H1 (cell line): ENCODE measurements around the gene IRX4. TPM values are rescaled to one million over a fixed set of nuclear protein-coding genes. Genes with fewer than 3 reads are reported as not detected.

Source experiments
- CTCF ChIA-PET: fragments of 300-600 bp; sonication (Branson Sonifier 250); formaldehyde crosslinking; loops from one replicate; lab custom pipeline; 2021; ENCODE audit not compliant: partially characterized antibody; lab: Charles Lee
- POLR2A ChIA-PET: fragments of 300-600 bp; sonication (Branson Sonifier 250); formaldehyde crosslinking; loops from one replicate; lab custom pipeline; 2021; ENCODE audit warnings: inconsistent platforms; ENCODE audit not compliant: partially characterized antibody; lab: Charles Lee
- DNase-seq, 2 experiments: peaks; one replicate each; pipeline versions ENCODE4 v3.0.0 to v3.0.0-alpha.2; 2010 to 2022; ENCODE audit warnings: low spot score in 2 of 2, low read depth in 1 of 2, mixed read lengths in 1 of 2
- FAIRE-seq: peaks from 2 replicates; lab custom pipeline; 2011; peaks lifted over from hg19 to GRCh38; lab: Jason Lieb, UNC
- H2AFZ ChIP-seq: 2 replicates; pipeline ENCODE4 v1.8.1; 2012; ENCODE audit warnings: low read length, inconsistent platforms
- H2AK5ac ChIP-seq: 2 replicates; pipeline ENCODE4 v1.6.1; 2013; ENCODE audit warnings: low read depth, low read length
- H2BK120ac ChIP-seq: replicated peaks from 2 replicates; pipeline ENCODE3; 2013; ENCODE audit warnings: low read depth, low read length, inconsistent platforms
- H2BK12ac ChIP-seq: 2 replicates; pipeline ENCODE4 v1.6.1; 2013; ENCODE audit warnings: low read depth, low read length
- H2BK15ac ChIP-seq: 2 replicates; pipeline ENCODE4 v1.6.1; 2013; ENCODE audit warnings: low read length
- H2BK20ac ChIP-seq: 2 replicates; pipeline ENCODE4 v1.6.1; 2013; ENCODE audit warnings: low read length
- H2BK5ac ChIP-seq: 2 replicates; pipeline ENCODE4 v1.6.1; 2013; ENCODE audit warnings: low read depth, low read length
- H3K14ac ChIP-seq: 2 replicates; pipeline ENCODE4 v1.6.1; 2013; ENCODE audit warnings: inconsistent platforms; ENCODE audit not compliant: insufficient read length
- H3K18ac ChIP-seq: 2 replicates; pipeline ENCODE4 v1.6.1; 2013; ENCODE audit warnings: low read length; ENCODE audit errors: extremely low read depth
- H3K23ac ChIP-seq: 2 replicates; pipeline ENCODE4 v1.6.1; 2013; ENCODE audit warnings: inconsistent platforms; ENCODE audit not compliant: insufficient read length
- H3K23me2 ChIP-seq: 2 replicates; pipeline ENCODE4 v1.6.1; 2013; ENCODE audit warnings: low read depth, low read length
- H3K27ac ChIP-seq: 2 replicates; pipeline ENCODE4 v1.6.1; 2011; ENCODE audit warnings: low read depth, low read length, inconsistent platforms
- H3K27me3 ChIP-seq, 4 experiments: replicated peaks in 1 of 4; 1 replicate in 1 of 4; 2 replicates in 3 of 4; pipeline versions ENCODE4 v1.6.1 to v1.8.1; 2011 to 2013; ENCODE audit warnings: low read length in 3 of 4, mild to moderate bottlenecking in 3 of 4, inconsistent platforms in 2 of 4, mixed read lengths in 2 of 4, moderate library complexity in 1 of 4; ENCODE audit not compliant: control insufficient read depth in 3 of 4, insufficient read depth in 3 of 4; ENCODE audit errors: extremely low read depth in 1 of 4
- H3K36me3 ChIP-seq, 4 experiments: 2 replicates each; pipeline versions ENCODE4 v1.6.1 to v1.8.1; 2011 to 2013; ENCODE audit warnings: mild to moderate bottlenecking in 4 of 4, low read length in 3 of 4, moderate library complexity in 2 of 4, control low read depth in 1 of 4, inconsistent platforms in 1 of 4; ENCODE audit not compliant: insufficient read depth in 4 of 4, control insufficient read depth in 2 of 4
- H3K4ac ChIP-seq: replicated peaks from 2 replicates; pipeline ENCODE3; 2013; ENCODE audit warnings: low read length, low read depth, mixed read lengths, inconsistent platforms; ENCODE audit not compliant: insufficient read length
- H3K4me1 ChIP-seq, 4 experiments: replicated peaks in 1 of 4; 1 replicate in 1 of 4; 2 replicates in 3 of 4; pipeline versions ENCODE4 v1.6.1 to v1.8.1; 2011 to 2013; ENCODE audit warnings: low read length in 3 of 4, inconsistent platforms in 2 of 4, mixed read lengths in 1 of 4; ENCODE audit not compliant: insufficient read depth in 4 of 4, control insufficient read depth in 3 of 4
- H3K4me2 ChIP-seq, 2 experiments: 2 replicates each; pipeline versions ENCODE4 v1.6.1 to v1.8.1; 2011 to 2013; ENCODE audit warnings: low read depth in 2 of 2, low read length in 2 of 2, control low read depth in 1 of 2, inconsistent platforms in 1 of 2, mild to moderate bottlenecking in 1 of 2; ENCODE audit not compliant: insufficient read depth in 1 of 2
- H3K4me3 ChIP-seq, 4 experiments: fragments of 200-600, 300-600 bp in 1 of 4; sonication (generic), shearing (Covaris generic), sonication (Bioruptor Twin) in 1 of 4; 2 replicates each; pipeline versions ENCODE4 v1.5.1 to v1.8.1; 2011 to 2016; ENCODE audit warnings: low read length in 4 of 4, low read depth in 3 of 4, control low read depth in 2 of 4, inconsistent platforms in 2 of 4, mild to moderate bottlenecking in 2 of 4, mixed read lengths in 1 of 4, moderate library complexity in 1 of 4; ENCODE audit not compliant: insufficient read depth in 2 of 4; ENCODE audit errors: extremely low read depth in 1 of 4
- H3K56ac ChIP-seq: replicated peaks from 2 replicates; pipeline ENCODE3; 2013; ENCODE audit warnings: low read depth, mild to moderate bottlenecking, mixed read lengths, low read length, inconsistent platforms; ENCODE audit not compliant: insufficient read length
- H3K79me1 ChIP-seq: 2 replicates; pipeline ENCODE4 v1.6.1; 2013; ENCODE audit warnings: low read depth, low read length, control low read depth
- H3K79me2 ChIP-seq, 2 experiments: 2 replicates each; pipeline versions ENCODE4 v1.6.1 to v1.8.1; 2012 to 2013; ENCODE audit warnings: low read length in 2 of 2, mild to moderate bottlenecking in 2 of 2, inconsistent platforms in 1 of 2; ENCODE audit not compliant: insufficient read depth in 2 of 2, control insufficient read depth in 1 of 2
- H3K9ac ChIP-seq, 4 experiments: replicated peaks in 1 of 4; 1 replicate in 1 of 4; 2 replicates in 3 of 4; pipeline versions ENCODE4 v1.6.1 to v1.8.1; 2011 to 2013; ENCODE audit warnings: low read depth in 3 of 4, low read length in 3 of 4, control low read depth in 2 of 4, mild to moderate bottlenecking in 2 of 4, moderate library complexity in 2 of 4, inconsistent platforms in 1 of 4; ENCODE audit errors: extremely low read depth in 1 of 4
- H3K9me3 ChIP-seq, 2 experiments: 2 replicates each; pipeline versions ENCODE4 v1.6.1 to v1.8.1; 2012 to 2013; ENCODE audit warnings: mild to moderate bottlenecking in 2 of 2, moderate library complexity in 2 of 2, control low read depth in 1 of 2, inconsistent platforms in 1 of 2, low read depth in 1 of 2, low read length in 1 of 2, mixed read lengths in 1 of 2; ENCODE audit not compliant: insufficient read depth in 2 of 2
- H4K20me1 ChIP-seq, 2 experiments: replicated peaks in 1 of 2; 2 replicates each; pipeline versions ENCODE3 to v1.8.1; 2011 to 2013; ENCODE audit warnings: inconsistent platforms in 2 of 2, low read length in 2 of 2, mild to moderate bottlenecking in 1 of 2; ENCODE audit not compliant: insufficient read depth in 2 of 2, control insufficient read depth in 1 of 2
- H4K5ac ChIP-seq: 2 replicates; pipeline ENCODE4 v1.6.1; 2013; ENCODE audit warnings: low read length, low read depth, mixed read lengths, inconsistent platforms; ENCODE audit not compliant: insufficient read length
- H4K8ac ChIP-seq: 2 replicates; pipeline ENCODE4 v1.8.0; 2013; ENCODE audit warnings: mild to moderate bottlenecking, moderate library complexity, low read length, inconsistent platforms; ENCODE audit not compliant: insufficient read depth; ENCODE audit errors: extremely low read depth
- H4K91ac ChIP-seq: replicated peaks from 2 replicates; pipeline ENCODE3; 2013; ENCODE audit warnings: low read length, mixed read lengths, inconsistent platforms; ENCODE audit not compliant: insufficient read length
- FOSL1 ChIP-seq: IDR thresholded peaks from 2 replicates; pipeline ENCODE4 v1.6.1; 2011; ENCODE audit warnings: mild to moderate bottlenecking, low read depth, low read length, moderate library complexity; ENCODE audit not compliant: insufficient read depth
- MAFK ChIP-seq: IDR thresholded peaks from 2 replicates; pipeline ENCODE4 v1.6.1; 2012; ENCODE audit warnings: low read depth, mild to moderate bottlenecking, improper control_type of control experiment, low read length
- NANOG ChIP-seq: IDR thresholded peaks from 2 replicates; pipeline ENCODE4 v1.6.1; 2011; ENCODE audit warnings: low read length, low read depth, mild to moderate bottlenecking, inconsistent platforms; ENCODE audit not compliant: insufficient read depth, poor library complexity, severe bottlenecking
- RFX5 ChIP-seq: IDR thresholded peaks from 2 replicates; pipeline ENCODE4 v1.6.1; 2011; ENCODE audit warnings: low read depth, low read length, improper control_type of control experiment, borderline replicate concordance
- SIX5 ChIP-seq: IDR thresholded peaks from 2 replicates; pipeline ENCODE4 v1.6.1; 2011; ENCODE audit warnings: mild to moderate bottlenecking, low read depth, low read length
- SRF ChIP-seq: IDR thresholded peaks from 2 replicates; pipeline ENCODE4 v1.6.1; 2011; ENCODE audit warnings: mild to moderate bottlenecking, low read depth, low read length, moderate library complexity
- YY1 ChIP-seq: IDR thresholded peaks from 2 replicates; pipeline ENCODE4 v1.6.1; 2011; ENCODE audit warnings: low read depth, mild to moderate bottlenecking, low read length
- WGBS, 2 experiments: shearing (Covaris generic) in 1 of 2; methylation state at CpG; one replicate each; pipeline versions ENCODE4 v1.1.6 to v1.1.7; 2013 to 2015; ENCODE audit warnings: low lambda C conversion rate in 2 of 2, mixed read lengths in 2 of 2, inconsistent platforms in 1 of 2, low coverage in 1 of 2, missing lambda C conversion rate in 1 of 2; ENCODE audit not compliant: insufficient replicate concordance in 2 of 2, insufficient coverage in 1 of 2, insufficient read length in 1 of 2; ENCODE audit errors: extremely low coverage in 1 of 2, missing lambda C conversion rate in 1 of 2; 5-methylcytosine and 5-hydroxymethylcytosine counted together
- polyA plus RNA-seq, 7 experiments: library from polyadenylated mRNA; depleted of rRNA in 3 of 7; stranded (reverse) in 5 of 7; unstranded in 2 of 7; fragments of >200 nt in 5 of 7; fragments of 200-250 nt in 2 of 7; gene quantifications; 1 replicate in 5 of 7; 2 replicates in 1 of 7; 4 replicates in 1 of 7; pipeline versions ENCODE4 v1.2.1 to v1.2.3, GENCODE V29; 2011 to 2013; ENCODE audit warnings: missing spikeins in 2 of 7, mixed read lengths in 2 of 7
- total RNA-seq: library from RNA; stranded (reverse); fragmentation: NEBNext Ultra II Directional; extraction: Animal tissue kit (Norgen Biotek cat#: 25700); gene quantifications from 2 replicates; pipeline ENCODE4 v1.2.1, GENCODE V29; 2021

Gene IRX4
- total and polyA plus RNA-seq, 2 of the 8 experiments (the other 6 are each of a cell fraction or from before 2014, with no cell fraction given) = 0.45 to 1.2 TPM

DNA sequence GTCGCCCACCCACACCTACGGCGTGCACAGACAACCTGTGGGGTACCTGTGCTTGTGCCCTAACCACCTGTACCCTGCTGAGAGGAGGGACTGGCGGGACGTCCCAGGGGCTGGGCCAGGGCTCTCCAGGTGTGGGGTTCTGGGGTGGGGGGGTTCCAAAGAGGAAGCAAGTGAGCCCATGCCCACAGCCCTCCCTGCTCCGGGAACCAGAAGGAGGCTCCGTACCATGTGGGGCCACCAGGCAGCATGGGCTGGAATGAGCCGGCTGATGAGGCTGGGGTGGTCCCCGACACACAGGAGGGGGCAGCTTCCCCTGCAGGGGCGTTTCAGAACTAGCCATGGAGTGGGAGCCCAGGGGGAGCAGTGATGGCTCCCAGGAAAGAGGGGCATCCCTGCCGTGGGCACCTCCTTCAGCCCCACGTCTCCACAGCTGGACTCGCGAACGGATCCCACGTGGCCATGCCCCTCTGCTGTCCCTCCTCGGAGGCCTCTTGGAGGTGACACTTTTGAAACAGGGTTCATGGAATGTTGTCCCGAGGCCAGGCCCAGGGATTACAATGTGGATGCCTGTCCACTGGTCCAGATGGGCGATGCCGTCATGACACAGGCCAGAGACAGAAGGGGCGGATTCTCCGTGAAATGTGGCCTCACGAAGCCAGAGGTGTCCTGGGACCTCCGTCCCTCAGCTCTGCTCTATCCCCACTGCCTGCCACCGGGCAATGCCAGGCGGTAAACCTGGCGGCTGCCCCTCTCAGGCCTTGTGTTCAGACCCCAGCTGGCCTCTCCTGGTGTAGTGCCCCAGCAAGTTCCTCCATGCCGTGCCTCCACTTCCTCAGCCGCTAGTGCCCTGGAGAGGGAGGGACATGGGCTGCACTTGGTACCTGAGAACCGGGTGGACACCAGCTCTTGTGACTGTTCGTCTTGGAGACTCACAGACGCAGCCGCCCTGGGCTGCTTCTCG is 33.6 kb upstream of the IRX4 start:
- Histone ChIP-seq H2BK20ac (no peak overlapping the region), H4K91ac (no peak overlapping the region), H3K4me2 (no peak overlapping the region), H3K14ac (no peak overlapping the region), H3K79me2 (no peaks in the 10 kb centered on the region), H3K56ac (no peak overlapping the region), H2BK15ac (no peak overlapping the region), H2BK120ac (no peak overlapping the region), H3K9me3 (no peaks in the 10 kb centered on the region; a peak in 1 of 4 replicates), H3K4ac (no peak overlapping the region), H3K4me3 (no peak overlapping the region), H3K18ac (no peak overlapping the region), H3K79me1 (no peaks in the 10 kb centered on the region), H3K27me3 (no peaks in the 10 kb centered on the region), H2BK5ac (no peak overlapping the region), H4K8ac (0 out of 2 replicates have a peak overlapping the region, but pooled peaks have one; percentile 25), H3K4me1 (no peaks in the 10 kb centered on the region), H3K9ac (no peak overlapping the region; a peak in 1 of 7 replicates), H3K23ac (no peak overlapping the region), H3K23me2 (no peaks in the 10 kb centered on the region), H4K5ac (no peak overlapping the region), H4K20me1 (no peaks in the 10 kb centered on the region), H2AK5ac (no peak overlapping the region), H2BK12ac (no peak overlapping the region), H2AFZ (no peak overlapping the region), H3K36me3 (no peaks in the 10 kb centered on the region), H3K27ac (no peak overlapping the region)
- POLR2A ChIA-PET = no interaction called here
- 91% methylated on average over 32 of the region's 34 CpGs; no CpG with 5 or more reads in 1 of the 2 experiments for WGBS, 2 experiments
- DNase-seq = no peak
- FAIRE-seq = no peak
- CTCF ChIA-PET = interaction anchor here (0.9 to 1.5 kb wide), 4 partner anchors 9 to 27 kb away, joined by 4 to 6 read pairs (median 4); no protein-coding TSS in a partner anchor
- TF ChIP-seq MAFK (no peak), YY1 (no peak), RFX5 (no peak), SIX5 (no peak), FOSL1 (no peak), SRF (no peak), NANOG (no peak)
